Measurements from ENCODE around the gene SRRD. TPM values are rescaled to one million over a fixed set of nuclear protein-coding genes. Genes with fewer than 3 reads are reported as not detected.

The SRRD gene, protein sequence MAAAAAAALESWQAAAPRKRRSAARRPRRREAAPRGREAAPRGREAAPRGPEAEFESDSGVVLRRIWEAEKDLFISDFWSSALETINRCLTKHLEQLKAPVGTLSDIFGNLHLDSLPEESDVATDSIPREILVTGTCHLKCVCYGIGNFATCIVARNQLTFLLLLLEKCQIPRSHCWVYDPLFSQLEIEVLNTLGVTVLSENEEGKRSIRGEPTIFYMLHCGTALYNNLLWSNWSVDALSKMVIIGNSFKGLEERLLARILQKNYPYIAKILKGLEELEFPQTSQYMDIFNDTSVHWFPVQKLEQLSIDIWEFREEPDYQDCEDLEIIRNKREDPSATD
- total RNA-seq = 15.7 and 17.6 TPM in 2 replicates

GRCh38 chr22:26483439-26484359, at the start of gene SRRD, which contains the start of gene HPS4:
Gene SRRD (plus strand): TSS chr22:26483877. CDS start chr22:26483891, 14 bp downstream.
Gene HPS4 (minus strand): TSS chr22:26483783. CDS start chr22:26481762, 2,021 bp downstream.

GRCh38 chr22:26512149-26512793, 28.6 kb downstream of the SRRD start, which contains the start of gene TFIP11:
Gene TFIP11 (minus strand): TSS chr22:26512473. CDS start chr22:26510272, 2,201 bp downstream.

Other genes starting within 250 kb of the SRRD start
- 6.9 and 10.2 TPM in 2 replicates for gene ASPHD2, start 54.6 kb upstream of the SRRD start, total RNA-seq
- gene HPS4, start 94 bp upstream of the SRRD start, total RNA-seq = 15.8 and 19.5 TPM in 2 replicates
- gene TFIP11, start 28.6 kb downstream of the SRRD start, total RNA-seq = 38.1 and 38.7 TPM in 2 replicates
- gene TPST2, start 106.3 kb downstream of the SRRD start, total RNA-seq = 30.2 and 47.8 TPM in 2 replicates
- gene CRYBB1, start 134.2 kb downstream of the SRRD start, total RNA-seq = not detected in 2 replicates
- gene CRYBA4, start 138.1 kb downstream of the SRRD start, total RNA-seq = not detected in 2 replicates
- gene MIAT, start 173.7 kb downstream of the SRRD start, total RNA-seq = 0.27 and 0.47 TPM in 2 replicates